Measurements from ENCODE around the gene ZBTB7C. TPM values are rescaled to one million over a fixed set of nuclear protein-coding genes. Genes with fewer than 3 reads are reported as not detected.

ZBTB7C gene
- total and polyA plus RNA-seq, 9 of the 15 experiments (the other 6 are each of a cell fraction or from before 2014, with no cell fraction given), result not detected

DNA sequence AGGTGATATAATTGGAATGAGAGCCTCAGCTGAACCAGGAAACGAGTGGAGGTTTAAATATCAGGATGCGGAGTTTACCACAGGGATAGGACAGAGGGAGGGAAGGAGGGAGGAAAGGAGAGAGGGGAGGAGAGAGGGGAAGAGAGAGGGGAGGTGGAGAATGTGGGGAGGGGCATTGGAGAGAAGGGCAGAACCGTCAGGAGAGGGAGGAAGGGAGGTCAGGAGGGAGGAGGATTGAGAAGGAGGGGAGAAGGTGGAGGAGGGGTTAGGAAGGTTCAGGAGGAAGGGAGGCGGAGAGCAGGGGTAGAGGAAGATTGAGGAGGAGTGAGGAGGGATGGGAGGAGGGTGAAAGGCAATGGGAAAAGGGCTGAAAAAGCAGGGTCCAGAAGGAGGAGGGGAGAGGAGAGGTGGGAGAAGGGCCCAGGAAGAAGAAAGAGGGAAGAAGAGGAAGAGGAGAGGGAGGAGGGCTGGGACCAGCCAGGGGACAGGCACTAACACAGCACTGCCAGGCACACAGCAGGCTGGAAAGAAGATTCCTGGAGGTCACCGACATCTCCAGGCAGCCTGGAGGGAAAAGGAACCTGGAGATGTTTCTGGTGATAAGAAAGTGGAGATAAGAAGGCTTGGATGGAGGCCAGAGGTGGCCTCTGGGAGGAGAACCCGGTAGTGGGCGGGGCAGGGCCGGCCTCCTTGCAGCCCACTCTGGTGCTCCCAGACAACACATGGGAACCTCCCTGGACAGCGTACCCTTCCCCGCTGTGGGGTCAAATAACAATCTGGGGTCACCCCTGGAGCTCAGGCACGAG is 302.0 kb downstream of the ZBTB7C start:
- Histone ChIP-seq H4K20me1 (replicated peaks; ENCODE audit: control insufficient read depth, insufficient read depth, low read length) (no peaks in the 10 kb centered on the region), H3K9ac (ENCODE audit: insufficient read depth in 1 of 2, low read depth in 2 of 2, low read length in 2 of 2) (no peak overlapping the region), H3K9me3 (replicated peaks; ENCODE audit: control insufficient read depth, insufficient read depth, low read depth, low read length) (no peaks in the 10 kb centered on the region), H3K27ac (ENCODE audit: extremely low read depth, low read depth, low read length) (no peak overlapping the region), H3K4me3 (no peak overlapping the region), H3K27me3 (ENCODE audit: control insufficient read depth in 2 of 2, insufficient read depth in 2 of 2, low read length in 2 of 2) (peaks cover 0 to 21% of the 10 kb centered on the region in 2 experiments; a peak in 3 of 5 replicates), H3K36me3 (ENCODE audit: control insufficient read depth, insufficient read depth, low read length) (no peaks in the 10 kb centered on the region), H3K4me1 (replicated peaks in 1 of 2; ENCODE audit: control insufficient read depth in 2 of 2, insufficient read depth in 2 of 2, low read length in 2 of 2) (no peaks in the 10 kb centered on the region), H3K79me2 (ENCODE audit: control insufficient read depth, insufficient read depth, low read length) (no peaks in the 10 kb centered on the region), H3K9me1 (ENCODE audit: control insufficient read depth, insufficient read depth, low read length) (no peaks in the 10 kb centered on the region), H2AFZ (ENCODE audit: low read depth, low read length) (no peak overlapping the region), H3K4me2 (ENCODE audit: insufficient read depth, low read length) (no peak overlapping the region)
- intact Hi-C loops (cut with micrococcal nuclease) (no loop called here), in situ Hi-C loops (cut with MboI) (no loop called here)
- CTCF ChIA-PET (ENCODE audit: low intra/inter-chr PET ratio), result no interaction called here
- no TSS peak for BruUV-seq (replicated peaks)
- DNase-seq (ENCODE audit: extremely low read depth in 1 of 4, low spot score in 3 of 4) (peak in 1 of 4 experiments; percentile 9), ATAC-seq (no peak), FAIRE-seq (no peak)
- POLR2A ChIA-PET, result interaction anchor here (0.6 kb wide), 1 partner anchor 11 kb away, joined by 3 read pairs; no protein-coding TSS in a partner anchor
- TF ChIP-seq ZNF263 (CRISPR knock-in tag; IDR thresholded peaks at IDR 0.05; ENCODE audit: borderline replicate concordance) (peak; percentile 62; the same call in 1 of the 2 replicates), ELF4 (CRISPR knock-in tag; IDR thresholded peaks at IDR 0.05) (0 out of 2 replicates have a peak, but pooled peaks have one; percentile 37), POLR3G (IDR thresholded peaks at IDR 0.05; ENCODE audit: extremely low read depth, insufficient read length, insufficient replicate concordance) (no peak), SMARCB1 (IDR thresholded peaks at IDR 0.05; ENCODE audit: insufficient read length, low read depth) (no peak), REST (IDR thresholded peaks at IDR 0.05; ENCODE audit: borderline replicate concordance) (no peak), REST (CRISPR knock-in tag; IDR thresholded peaks at IDR 0.05; ENCODE audit: low read depth) (no peak)
- TF ChIP-seq, protein P1, sequence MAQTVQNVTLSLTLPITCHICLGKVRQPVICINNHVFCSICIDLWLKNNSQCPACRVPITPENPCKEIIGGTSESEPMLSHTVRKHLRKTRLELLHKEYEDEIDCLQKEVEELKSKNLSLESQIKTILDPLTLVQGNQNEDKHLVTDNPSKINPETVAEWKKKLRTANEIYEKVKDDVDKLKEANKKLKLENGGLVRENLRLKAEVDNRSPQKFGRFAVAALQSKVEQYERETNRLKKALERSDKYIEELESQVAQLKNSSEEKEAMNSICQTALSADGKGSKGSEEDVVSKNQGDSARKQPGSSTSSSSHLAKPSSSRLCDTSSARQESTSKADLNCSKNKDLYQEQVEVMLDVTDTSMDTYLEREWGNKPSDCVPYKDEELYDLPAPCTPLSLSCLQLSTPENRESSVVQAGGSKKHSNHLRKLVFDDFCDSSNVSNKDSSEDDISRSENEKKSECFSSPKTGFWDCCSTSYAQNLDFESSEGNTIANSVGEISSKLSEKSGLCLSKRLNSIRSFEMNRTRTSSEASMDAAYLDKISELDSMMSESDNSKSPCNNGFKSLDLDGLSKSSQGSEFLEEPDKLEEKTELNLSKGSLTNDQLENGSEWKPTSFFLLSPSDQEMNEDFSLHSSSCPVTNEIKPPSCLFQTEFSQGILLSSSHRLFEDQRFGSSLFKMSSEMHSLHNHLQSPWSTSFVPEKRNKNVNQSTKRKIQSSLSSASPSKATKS (CRISPR knock-in tag; IDR thresholded peaks at IDR 0.05), result no peak
- 2% methylated on average over 8 of the region's 11 CpGs for WGBS (ENCODE audit: insufficient coverage, low coverage, missing lambda C conversion rate)

All from K562 (cell line).